Spleen (tissue), 7 donors: ENCODE results near the gene UHRF1.

ENCODE experiments used
- POLR2A ChIP-seq, 3 donors: fragments of 450-650 bp; IDR thresholded peaks; one replicate each; pipeline ENCODE4 v1.5.1; 2017; ENCODE audit warnings: antibody characterized with exemption in 3 of 3, mild to moderate bottlenecking in 1 of 3
- POLR2AphosphoS5 ChIP-seq, 3 donors: sonication (generic); formaldehyde crosslinking; IDR thresholded peaks; one replicate each; pipeline ENCODE4 v1.5.1; 2017; ENCODE audit warnings: antibody characterized with exemption in 3 of 3
- TF ChIP-seq, protein P1 (sequence below), 11 experiments: fragments of 200-600 bp in 7 of 11; fragments of 450-650 bp in 4 of 11; sonication (generic) in 4 of 11; IDR thresholded peaks in 8 of 11; conservative IDR thresholded peaks in 3 of 11; 1 replicate in 7 of 11; 2 replicates in 4 of 11; pipeline versions ENCODE4 v1.4.0 to v1.8.0; 2016 to 2021; ENCODE audit warnings: antibody characterized with exemption in 11 of 11, inconsistent platforms in 4 of 11, mild to moderate bottlenecking in 1 of 11
- donor health status: DM: no; HTN: no; CAD: no; lungs with moderate emphysema.
- donor health status: DM: no; HTN: no; CAD: no.
- donor health status: DM: no; HTN: no; CAD: no.

DNA sequence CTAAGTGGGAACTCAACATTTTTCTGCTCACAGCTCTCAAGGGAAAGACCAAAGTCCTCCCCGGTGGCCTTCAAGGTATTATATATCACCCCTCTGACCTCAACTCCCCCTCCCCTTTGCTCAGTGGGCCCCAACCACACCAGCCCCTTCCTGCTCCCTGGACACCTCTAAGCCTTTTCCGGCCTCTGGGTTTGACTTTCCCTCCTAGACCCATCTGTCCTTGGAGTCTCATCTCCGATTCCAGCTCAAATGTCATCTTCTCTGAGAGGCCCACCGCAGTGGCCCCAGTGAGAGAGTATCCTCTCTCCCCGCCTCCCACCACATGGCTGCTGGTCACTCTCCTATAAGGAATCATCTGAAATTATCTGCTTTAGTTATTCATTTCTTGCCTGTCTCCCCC, 941 bp upstream of the UHRF1 start:
- TF ChIP-seq, protein P1, sequence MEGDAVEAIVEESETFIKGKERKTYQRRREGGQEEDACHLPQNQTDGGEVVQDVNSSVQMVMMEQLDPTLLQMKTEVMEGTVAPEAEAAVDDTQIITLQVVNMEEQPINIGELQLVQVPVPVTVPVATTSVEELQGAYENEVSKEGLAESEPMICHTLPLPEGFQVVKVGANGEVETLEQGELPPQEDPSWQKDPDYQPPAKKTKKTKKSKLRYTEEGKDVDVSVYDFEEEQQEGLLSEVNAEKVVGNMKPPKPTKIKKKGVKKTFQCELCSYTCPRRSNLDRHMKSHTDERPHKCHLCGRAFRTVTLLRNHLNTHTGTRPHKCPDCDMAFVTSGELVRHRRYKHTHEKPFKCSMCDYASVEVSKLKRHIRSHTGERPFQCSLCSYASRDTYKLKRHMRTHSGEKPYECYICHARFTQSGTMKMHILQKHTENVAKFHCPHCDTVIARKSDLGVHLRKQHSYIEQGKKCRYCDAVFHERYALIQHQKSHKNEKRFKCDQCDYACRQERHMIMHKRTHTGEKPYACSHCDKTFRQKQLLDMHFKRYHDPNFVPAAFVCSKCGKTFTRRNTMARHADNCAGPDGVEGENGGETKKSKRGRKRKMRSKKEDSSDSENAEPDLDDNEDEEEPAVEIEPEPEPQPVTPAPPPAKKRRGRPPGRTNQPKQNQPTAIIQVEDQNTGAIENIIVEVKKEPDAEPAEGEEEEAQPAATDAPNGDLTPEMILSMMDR (IDR thresholded peaks at IDR 0.05 in 8 of 11, conservative IDR thresholded peaks at IDR 0.05 in 3 of 11) = no peak
- TF ChIP-seq POLR2A (IDR thresholded peaks at IDR 0.05) (no peak), POLR2AphosphoS5 (IDR thresholded peaks at IDR 0.05) (no peak)
